ENCODE results near the gene DBNL.

The DBNL gene

DNA sequence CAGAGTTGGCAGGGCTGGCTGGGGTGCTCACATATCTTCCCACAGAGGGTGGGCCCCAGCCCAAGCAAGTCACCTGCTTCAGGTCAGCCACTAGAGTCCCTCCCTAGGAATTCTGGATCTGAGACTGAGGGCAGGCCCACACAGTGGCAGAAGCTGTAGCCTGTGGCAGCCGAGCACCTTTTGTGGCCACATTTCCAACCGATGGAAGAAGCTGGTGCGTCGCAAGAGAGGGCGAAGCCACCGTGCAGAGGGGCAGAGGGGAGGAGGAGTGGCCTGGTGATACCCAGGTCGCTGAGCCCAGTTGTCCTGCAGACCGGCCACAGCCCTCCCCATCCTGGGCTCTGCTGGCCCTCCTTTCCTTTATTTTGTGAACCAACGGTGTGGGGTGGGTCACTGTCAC lies 32.6 kb downstream of the DBNL start:
- DNase-seq (ENCODE audit: low read depth in 1 of 2, low spot score in 1 of 2), result no peak

DNA sequence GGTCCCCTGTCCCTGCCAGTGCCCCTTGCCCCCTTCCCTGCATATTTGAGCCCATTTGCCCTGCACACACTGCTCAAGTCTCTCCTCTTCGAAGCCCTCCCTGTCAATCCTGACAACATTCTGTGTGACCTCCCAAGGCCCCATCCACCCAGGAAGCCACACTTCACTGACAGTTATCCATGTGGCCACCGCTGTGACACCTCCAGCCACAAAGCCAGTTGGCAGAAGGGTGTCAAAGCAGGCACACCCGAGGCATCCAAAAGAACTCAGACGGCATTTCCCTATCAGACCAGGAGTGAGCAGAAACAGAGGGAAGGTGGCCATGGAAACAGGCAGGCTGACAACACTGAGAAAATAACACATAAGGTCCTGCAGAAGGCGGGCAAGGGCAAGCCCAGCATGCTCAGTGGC lies 33.2 kb downstream of the DBNL start:
- DNase-seq (ENCODE audit: low read depth in 1 of 2, low spot score in 1 of 2), result no peak

DNA sequence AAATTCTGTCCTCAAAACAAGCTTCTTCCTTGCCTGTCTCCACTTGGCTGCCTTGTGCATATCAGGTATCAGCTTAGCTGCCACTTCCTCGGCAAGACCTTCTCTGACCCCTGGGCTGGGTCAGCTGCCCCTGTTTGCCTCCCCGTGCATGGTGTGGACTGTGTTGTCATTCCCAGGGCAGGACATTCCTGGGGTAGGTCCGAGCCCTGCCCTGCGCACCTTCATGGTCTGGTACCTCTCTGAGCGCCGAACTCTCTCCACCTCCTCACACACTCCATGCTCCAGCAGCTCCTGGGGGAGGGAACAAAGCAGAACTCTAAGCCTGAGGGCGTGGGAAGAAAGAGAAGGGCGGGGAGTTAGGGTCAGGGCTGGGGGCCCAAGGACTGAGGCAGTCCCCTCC lies 34.0 kb downstream of the DBNL start:
- DNase-seq (ENCODE audit: low read depth in 1 of 2, low spot score in 1 of 2), result no peak

DNA sequence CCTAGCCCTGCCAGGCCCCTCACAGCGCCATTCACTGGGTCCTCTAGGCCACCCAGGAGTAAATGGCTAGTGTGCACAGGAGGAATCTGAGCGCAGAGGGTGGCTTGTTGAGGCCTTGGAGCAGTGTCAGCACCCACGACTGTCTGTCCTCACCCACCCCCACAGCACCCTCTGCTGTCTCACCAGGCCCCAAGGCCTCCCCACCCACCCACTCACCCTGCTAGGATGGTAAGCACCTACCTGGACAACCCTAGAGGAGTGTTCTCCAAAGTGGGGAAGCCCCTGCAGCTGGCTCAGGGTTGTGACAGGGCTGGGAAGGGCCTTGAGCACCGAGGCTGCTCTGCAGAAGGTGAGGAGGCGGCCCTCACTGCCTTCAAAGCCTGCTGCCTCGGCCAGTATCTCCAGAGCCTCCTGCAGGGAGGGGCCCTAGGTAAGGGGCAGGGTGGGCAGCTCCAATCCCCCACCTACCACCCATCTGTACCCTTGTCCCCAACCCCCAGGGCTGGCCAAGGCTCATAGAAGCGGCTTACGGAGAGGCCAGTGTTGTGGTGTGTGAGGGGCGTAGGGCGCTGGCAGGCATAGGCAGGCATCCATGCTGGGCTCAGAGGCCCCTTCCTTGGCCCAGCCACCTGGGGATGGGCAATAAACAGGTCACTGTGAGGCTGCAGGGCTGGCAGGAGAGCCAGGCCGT lies 35.0 kb downstream of the DBNL start:
- no peak for DNase-seq (ENCODE audit: low read depth in 1 of 2, low spot score in 1 of 2)

DNA sequence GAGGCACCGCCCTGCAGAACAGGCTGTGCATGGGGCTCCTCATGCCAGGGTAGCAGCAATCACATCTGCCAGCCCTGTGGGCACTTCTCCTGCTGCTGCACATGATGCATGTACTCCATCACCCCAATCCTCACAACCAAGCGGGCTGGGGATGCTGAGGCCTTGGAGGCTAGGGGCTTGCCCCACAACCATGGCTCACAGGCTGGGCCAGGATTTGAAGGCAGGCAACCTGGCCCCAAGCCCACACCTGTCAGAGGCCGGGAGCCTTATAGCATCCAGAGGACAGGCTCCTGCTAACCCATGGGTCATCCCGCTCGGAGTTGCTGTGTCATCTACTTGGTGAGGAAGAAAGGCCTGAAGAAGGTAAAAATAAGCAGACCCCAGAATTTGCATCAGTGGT lies 35.6 kb downstream of the DBNL start:
- DNase-seq (ENCODE audit: low read depth in 1 of 2, low spot score in 1 of 2), result no peak

DNA sequence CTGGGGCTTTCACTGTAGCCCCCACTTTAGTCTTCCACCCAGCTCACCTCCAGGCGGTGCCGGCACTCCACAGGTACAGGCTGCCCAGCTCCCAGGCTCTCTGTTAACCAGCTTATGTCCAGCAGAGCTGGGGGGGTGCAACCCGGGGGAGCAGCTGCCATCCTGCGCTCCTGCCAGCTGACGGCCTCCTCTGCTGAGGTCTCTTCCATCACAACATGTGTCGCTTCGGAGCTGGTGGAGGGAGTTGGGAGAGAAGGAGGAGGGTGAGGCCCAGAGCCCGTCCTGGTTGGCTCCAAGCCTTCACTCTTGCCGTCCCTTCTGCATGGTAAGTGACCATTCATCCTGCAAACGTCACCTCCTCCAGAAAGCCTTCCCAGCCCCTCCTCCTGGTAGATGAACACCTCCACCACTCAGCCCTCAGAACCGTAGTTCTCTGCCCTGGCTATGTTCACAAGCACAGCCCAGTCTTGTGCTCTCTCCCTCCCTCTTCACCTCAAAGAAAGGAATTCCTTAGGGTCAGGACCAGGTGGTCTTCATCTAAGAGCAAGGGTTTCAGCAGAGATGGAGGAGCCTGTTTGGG lies 36.3 kb downstream of the DBNL start:
- no peak for DNase-seq (ENCODE audit: low read depth in 1 of 2, low spot score in 1 of 2)

DNA sequence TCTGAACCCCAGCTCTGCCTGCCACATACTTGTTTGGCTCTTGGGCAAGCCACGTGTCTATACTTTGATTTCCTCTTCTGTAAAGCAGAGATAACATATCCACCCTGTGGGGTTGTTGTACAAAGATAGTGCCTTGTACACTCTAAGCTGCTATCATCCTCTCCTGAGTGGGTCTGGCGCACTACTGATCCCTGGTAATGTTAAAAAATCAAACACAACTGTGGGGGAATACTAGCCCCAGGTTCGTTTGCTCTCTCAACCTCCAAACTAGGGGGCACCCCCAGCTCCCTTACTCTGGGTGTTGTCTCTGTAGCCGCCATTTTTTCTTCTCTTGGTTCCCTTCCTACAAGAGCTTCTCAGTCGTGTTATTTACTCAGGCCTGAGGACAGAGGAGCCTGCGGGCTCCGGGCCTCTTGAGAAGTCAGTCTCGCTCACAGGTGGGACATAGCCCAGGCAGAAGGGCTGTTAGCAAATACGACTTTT lies 36.8 kb downstream of the DBNL start:
- no peak for DNase-seq (ENCODE audit: low read depth in 1 of 2, low spot score in 1 of 2)

DNA sequence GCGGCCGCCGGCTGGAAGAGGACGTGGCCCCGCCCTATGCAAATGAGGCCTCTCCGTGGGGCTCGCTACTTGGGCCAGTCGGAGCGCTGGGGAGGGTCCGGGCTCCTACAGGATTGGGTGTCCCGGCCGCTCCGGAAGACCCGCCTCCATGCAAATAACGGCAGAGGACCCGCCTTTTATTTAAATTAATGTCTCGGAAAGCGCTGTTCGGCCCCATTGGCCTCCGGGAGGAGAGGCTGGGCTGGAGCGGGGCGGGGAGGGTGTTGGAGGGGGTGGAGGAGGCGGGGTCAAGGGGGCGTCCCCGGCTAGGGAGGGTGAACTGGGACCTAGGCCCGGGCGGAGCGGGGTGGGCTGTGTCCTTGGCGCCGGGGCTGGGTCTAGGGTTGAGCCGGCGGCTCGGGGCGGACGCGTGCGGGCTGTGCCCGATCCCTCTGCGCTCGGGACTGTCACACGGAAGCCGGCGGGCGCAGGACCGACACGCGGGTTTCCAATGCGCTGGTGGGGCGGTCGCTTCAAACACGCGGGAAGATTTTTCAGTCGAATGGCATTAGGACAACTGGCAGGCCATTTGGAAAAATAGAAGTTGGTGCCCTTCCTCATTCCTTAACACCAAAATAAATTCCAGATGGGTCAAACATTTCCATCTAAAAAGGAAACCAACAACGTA lies 38.2 kb downstream of the DBNL start:
- peak; percentile 90 to 97 for DNase-seq (ENCODE audit: low read depth in 1 of 2, low spot score in 1 of 2)

DNA sequence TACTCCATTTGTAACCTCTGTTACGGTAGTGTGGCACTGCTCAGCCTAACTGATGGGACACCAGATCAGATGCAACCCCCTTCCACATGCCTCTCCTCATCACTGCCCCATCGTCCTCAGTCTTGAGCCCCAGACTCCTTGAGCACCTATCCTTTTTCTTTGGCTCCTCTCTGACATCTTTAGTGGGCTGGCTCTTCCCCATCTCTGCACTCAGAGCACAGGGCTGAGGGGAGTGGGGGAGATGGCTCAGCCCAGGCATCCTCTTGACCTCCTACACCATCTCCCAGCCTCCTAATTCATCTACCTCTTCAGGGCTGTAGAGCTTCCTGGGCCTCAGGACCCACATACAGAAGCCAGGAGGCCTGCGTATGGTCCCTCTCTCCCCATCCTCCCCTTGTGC lies 39.3 kb downstream of the DBNL start:
- no peak for DNase-seq (ENCODE audit: low read depth in 1 of 2, low spot score in 1 of 2)

DNA sequence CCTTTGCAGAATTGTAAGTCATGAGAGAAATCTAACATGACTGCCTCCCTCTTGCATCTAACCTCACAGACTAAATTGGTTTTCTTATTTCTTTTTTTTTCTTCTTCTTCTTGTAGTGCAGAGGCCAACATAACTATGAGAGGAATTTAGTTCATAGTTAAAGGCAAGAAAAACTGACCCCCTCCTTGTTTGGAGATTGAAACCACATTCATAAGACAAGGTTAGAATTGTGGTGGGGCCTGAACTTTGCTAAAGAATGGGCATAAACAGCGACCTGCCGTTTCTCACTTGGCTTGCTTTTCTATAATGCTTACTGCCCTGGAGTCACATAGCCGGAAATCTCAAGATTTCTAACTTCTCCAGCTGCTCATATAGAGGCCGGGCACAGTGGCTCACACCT lies 40.2 kb downstream of the DBNL start:
- no peak for DNase-seq (ENCODE audit: low read depth in 1 of 2, low spot score in 1 of 2)

DNA sequence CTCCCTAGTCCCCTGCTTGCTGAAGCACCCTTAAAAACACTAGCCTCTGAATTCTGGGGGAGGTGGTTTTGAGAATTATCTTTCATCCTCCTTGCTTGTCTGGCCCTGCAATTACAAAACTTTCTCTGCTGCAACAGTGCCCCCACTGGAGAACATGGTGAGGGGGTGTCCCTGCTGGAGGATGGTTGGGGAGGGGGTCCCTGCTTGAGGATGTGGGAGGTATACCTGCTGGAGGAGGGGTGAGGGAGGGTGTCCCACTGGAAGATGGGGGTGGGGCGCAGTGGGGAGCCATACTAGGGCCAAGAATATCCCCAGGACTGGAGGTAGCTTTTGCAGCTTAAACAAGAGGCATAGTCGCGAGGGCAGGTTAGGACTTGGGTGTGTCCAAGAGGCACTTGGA lies 41.0 kb downstream of the DBNL start:
- DNase-seq (ENCODE audit: low read depth in 1 of 2, low spot score in 1 of 2), result no peak

DNA sequence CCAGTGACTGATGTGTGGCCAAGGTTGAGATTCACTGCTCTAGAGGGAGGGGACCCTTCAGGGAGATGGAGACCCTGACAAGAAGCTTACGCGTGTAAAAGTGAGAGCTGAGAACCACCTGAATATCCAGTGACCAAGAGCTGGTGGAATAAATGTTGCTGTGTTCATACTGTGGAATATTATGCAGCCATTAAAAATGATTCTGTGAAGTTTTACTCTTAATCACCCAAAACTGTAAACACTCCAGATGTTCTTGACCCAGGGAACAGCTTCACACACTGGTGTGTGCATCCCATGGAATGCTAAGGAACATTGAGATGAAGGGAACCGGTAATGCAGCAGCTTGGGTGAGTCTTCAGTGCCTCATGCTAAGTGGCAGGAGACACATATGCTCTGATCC lies 42.1 kb downstream of the DBNL start:
- no peak for DNase-seq (ENCODE audit: low read depth in 1 of 2, low spot score in 1 of 2)

DNA sequence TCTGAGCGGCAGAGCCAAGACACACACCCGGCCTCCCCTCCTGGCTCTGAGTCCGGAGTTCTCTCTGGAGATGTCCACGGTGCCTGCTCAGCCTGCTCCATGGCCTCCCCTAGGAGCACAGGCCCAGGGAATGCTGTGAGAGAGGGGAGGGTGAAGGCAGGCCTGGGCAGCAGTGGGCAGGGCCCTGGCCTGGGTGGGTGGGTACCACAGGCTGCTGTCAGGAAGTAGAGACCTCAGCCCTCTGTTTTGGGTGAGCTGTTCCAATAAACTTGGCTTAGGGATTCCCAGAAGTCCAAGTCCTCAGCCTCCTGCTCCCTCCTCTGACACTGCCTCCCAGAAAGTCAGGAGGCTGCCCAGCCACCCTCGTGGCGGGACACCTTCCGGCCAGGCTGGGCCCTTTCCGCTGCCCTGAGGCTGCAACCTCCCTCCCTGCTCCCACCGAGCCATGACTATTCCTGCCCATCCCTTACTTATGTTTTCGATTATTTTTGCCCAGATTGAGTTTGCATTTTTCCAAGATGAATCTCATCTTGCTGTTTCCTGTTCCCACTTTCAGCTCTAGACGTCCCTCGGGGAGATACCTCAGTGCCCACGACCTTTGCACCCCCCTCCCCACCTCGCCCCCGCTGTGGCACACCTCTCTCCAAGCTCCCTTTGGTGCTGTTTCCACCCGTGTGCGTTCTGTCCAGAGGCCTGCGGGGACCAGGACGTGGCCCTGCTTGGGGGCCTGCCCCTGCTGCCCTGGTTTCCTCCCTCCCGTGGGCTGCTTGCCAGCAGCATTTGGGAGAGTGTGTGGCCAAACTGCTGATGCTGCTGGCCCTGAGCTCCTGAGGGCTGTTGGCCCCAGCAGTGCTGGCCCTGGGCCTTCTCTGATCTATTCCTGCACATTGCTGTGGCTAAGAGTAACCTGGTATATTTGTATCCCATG lies 43.7 kb downstream of the DBNL start:
- no peak for DNase-seq (ENCODE audit: low read depth in 1 of 2, low spot score in 1 of 2)

DNA sequence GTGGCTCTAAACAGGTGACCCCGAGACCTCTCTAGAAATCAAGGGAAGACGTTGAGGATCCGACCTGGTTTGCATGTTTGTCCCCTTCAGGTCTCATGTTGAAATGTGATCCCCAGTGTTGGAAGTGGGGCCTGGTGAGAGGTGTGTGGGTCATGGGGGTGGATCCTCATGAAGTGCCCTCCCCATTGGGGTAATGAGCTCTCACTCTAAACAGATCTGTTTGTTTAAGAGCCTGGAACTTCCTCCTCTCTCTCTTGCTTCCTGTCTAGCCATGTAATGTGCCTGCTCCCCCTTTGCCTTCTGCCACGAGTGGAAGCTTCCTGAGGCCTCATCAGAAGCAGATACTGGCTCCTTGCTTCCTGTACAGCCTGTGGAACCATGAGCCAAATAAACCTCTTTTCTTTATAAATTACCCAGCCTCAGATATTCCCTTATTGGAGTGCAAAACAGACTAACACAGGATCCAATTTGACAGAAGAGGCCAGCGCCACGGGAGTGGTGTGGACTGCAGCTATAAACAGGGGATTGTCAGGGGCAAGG lies 48.7 kb downstream of the DBNL start:
- DNase-seq (ENCODE audit: low read depth in 1 of 2, low spot score in 1 of 2), result no peak

DNA sequence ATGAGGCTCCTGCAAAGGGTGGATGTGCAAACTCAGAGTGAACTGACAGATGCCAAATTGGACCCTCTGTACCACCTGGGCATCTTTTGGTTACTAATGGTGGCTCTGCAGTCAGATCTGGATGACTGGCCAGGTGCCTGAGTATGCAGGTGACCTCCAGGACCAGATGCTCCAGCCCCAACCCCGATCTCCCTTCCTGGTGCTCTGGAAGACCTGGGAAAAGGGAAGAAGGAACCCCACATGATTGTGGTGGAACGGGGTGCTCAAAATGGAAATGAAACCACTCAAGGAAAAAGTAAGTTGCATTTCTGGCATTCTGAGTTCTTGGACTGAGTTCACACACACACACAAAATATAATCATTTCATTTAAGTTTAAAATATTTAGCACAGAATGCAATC lies 49.9 kb downstream of the DBNL start:
- DNase-seq (ENCODE audit: low read depth in 1 of 2, low spot score in 1 of 2), result no peak

DNA sequence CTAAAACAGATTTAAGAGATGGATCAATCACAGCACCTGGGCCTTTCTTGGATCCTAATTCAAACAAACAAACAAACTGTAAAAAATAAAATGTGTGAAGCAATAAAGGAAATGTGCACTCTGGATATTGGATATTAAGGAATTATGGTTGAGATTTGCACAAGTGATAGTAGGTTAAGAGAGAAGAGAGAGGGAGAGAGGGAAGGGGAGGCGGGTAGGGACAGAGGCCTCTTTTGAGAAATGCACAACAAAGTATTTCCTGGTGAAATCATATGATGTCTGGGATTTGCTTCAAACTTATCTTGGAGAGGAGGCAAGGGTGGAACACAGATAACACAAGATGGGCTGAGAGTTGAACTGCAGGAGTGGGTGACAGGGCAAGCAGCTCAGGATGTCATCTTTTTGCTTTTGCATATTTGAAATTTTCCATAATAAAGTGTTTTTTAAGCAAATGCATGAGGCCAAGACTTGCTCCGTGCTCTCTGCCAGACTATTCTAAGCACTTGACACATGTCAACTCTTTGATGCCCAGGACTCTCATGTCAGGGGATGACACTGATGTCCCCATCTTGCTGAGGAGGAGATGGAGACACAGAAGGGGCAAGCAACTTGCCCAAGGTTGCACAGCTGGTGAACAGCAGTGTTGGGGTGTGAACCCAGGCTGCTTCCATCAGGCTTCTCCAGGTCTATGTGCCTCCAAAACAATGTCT lies 50.5 kb downstream of the DBNL start:
- DNase-seq (ENCODE audit: low read depth in 1 of 2, low spot score in 1 of 2), result no peak

DNA sequence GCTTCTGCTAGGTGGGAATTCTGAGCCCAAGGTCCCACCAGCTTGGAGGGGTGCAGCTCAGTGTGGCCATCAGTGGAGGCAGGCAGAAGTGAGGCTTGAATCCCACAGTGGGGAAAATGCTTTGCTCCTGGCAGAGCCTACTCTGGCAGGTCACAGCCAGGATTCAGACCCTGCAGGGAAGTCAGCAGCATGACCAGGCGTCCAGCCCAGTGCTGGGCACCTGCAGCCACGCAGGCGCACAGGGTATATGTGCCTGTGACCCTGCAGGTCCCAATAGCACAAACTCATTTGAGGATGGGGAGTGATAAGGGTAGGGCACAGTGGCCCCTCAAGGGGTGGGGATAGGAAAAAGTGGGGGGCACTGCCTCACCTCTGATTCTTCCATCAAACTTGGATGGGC lies 51.3 kb downstream of the DBNL start:
- DNase-seq (ENCODE audit: low read depth in 1 of 2, low spot score in 1 of 2), result no peak

DNA sequence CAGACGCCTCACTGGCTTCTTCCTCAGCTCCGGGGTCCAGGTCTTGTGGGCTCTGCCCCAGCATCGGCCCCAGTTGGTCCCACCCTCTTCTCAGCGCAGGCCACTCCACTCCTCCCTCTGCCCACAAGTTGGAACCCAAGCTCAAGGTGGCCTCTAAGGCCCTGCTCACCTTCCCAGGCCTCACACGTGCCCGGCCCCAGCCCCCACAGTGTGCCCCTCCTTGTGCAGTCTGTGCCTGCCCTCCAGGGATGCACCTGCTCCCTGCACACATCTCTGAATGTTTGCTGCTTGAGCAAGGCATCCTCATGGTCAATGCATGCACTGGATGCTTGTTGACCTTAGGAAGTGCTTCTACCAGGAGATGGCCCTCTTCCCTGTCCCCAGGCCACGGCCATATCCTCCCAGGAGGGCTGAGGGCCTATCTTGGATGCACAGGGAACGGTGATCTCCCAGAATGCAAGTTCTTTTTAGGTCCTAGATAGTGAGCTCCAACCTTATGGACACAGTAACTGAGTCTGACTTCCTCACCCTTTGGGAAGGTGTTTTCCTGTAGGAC lies 51.9 kb downstream of the DBNL start:
- no peak for DNase-seq (ENCODE audit: low read depth in 1 of 2, low spot score in 1 of 2)

DNA sequence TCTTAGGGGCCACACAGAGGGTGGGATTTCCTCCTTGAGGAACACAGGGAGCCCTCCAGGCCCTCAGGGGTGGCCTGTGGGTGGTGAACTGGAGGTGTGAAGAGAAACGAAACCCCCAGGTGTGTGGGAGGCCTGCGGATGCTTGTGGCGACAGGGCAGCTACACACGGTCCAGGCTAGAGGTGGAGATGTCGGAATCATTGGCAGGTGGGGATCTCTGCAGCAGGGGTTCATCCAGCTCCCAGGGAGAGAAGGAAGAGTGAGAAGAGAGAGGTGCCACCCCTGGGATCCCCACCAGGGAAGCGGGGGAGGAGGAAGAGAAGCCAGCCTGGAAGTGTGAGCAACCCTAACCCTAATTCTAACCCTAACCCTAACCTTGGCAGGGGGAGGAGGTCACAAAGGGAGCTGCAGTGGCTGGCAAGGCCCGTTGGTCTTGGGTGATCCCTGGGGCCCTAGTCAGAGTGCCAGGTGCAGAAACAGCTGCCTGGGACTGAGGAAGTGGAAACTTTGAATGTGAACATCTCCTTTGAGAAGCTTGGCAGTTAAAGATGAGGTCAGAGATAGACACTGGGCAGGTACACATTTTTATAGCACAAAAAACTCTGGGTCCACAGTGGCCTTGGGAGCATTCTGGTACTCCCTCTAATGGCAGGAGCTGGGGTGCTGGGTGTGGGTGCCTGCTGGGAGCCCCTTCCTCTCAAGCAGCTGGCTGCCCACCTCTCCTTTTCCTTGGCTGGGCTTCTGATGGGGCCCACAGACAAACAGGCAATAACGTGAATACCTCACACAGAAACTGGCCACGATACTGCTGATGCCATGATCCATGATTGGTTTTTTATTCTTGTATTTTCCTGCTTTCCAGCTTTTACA lies 52.8 kb downstream of the DBNL start:
- DNase-seq (ENCODE audit: low read depth in 1 of 2, low spot score in 1 of 2), result no peak

Measured in activated CD4-positive, alpha-beta T cell treated with anti-CD3 and anti-CD28 coated beads, Interleukin-2, amount 50 U/mL, for 24 hours (primary cell).